GM19023 (cell line): Measurements from ENCODE around the gene ELOVL1.

Experiments
- ATAC-seq: cut with Tn5 transposase; IDR thresholded peaks from one replicate; pipeline ENCODE4 v1.9.1; 2021; ENCODE audit warnings: mild to moderate bottlenecking, moderate library complexity; ENCODE audit not compliant: unreplicated experiment

Gene ELOVL1

GRCh38 chr1:43358121-43358745, 9.6 kb downstream of the ELOVL1 start:
- ATAC-seq, result peak; percentile 3

DNA sequence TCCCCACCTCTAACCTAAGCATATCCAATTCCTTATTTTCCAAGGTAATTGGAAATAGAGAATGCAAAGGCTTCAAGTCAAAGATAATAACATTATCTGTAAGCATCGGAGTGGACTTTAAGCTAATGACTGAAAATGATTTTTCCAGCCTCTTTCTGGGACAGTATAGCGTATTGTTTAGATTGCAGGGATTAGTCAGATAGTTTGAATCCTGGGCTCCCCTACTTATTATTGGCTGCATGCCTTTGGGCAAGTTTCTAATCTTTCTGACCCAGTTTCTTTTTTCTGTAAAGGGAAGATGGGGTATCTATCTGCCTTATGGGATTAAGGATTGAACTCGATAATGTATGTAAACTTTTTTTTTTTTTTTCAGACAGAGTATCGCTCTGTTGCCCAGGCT, 10.6 kb downstream of the ELOVL1 start:
- ATAC-seq, result no peak

- ATAC-seq, result no peak
Measured at GRCh38 chr1:43354936-43355335, 12.9 kb downstream of the ELOVL1 start.

DNA sequence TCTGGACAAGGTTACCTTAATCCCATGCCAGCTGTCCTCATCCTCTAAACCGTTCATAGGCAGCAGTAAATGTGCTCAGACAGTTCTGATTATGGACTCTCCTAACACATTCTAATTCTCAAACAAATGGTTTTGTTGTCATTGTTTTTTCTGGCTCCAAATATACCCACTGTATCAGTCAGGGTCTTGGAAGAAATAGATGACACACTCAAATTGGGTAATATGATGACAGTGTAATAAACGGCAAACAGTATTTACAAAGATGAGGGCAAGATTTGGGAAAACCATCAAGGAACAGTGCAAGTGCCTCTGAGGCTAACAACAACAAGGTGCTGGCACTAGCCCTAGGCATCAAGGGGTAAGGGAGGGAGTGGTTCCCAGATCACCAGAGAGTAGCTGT, 13.3 kb downstream of the ELOVL1 start:
- no peak for ATAC-seq

DNA sequence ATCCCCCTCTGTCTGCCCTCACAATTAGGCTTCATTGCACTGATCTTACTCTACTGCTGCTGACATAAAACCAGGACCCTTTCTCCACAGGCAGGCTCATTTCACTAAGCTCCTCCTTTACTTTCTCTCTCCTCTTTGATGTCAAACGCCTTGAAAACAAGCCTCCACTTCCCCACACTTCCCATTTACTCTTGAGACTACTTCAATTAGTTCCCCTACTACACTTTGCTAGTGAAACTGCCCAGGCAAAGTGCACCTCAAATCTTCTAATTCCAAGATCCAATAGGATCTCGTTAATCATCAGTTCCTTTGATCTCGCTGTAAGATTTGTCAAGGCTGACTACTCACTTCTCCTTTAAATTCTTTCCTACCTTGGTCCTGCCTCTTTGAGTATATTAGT, 14.9 kb downstream of the ELOVL1 start:
- ATAC-seq, result no peak

GRCh38 chr1:43352351-43352705, 15.5 kb downstream of the ELOVL1 start:
- no peak for ATAC-seq

DNA sequence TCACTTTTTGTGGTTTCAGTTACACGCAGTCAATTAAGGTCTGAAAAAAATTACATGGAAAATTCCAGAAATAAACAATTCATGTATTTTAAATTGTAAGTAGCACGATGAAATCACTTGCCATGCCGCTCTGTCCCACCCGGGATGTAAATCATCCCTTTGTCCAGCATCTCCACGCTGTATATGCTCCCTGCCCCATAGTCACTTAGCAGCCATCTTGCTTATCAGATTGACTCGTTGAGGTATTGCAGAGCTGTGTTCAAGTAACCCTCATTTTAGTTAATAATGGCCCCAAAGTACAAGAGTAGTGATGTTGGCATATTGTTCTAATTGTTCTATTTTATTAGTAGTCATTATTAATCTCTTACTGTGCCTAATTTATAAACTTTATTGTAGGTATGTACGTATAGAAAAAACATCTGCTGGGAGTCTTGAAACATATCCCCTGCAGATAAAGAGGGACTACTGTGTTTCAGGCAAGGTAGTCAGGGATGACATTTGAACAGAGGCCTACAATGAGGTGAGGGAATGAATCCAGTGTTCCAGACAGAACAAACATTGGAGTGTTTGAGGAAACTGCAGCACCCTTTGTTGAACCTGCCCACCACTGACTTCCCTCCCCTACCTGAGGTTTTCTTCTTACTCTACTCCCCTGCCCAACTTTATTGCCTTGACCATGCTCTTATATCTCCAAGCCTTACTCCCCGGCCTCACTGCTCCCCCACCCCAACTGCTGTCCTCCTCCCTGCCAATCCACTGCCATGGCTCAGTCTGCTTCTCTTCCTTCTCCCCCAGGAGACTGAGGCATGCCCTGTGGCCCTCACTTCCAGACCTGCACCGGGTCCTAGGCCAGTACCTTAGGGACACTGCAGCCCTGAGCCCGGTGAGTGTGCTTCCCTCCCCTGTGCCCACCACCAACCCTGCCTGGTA, 16.1 kb downstream of the ELOVL1 start:
- no peak for ATAC-seq

DNA sequence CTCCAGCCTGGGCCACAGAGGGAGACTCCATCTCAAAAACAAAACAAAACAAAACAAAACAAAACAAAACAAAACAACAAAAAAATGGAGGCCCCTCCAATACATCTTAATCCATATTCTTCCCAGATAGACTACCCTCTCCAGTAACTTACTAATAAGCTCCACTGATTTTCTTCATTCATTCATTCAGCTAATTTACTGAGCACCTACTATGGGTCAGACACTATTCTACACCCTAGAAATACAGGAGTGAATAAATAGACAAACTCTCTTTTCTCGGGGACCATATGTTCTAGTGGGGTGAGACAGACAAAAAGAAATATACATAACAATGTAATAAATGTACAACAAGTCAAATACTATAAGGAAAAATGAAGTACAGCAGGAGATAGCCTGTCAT, 16.8 kb downstream of the ELOVL1 start:
- no peak for ATAC-seq

GRCh38 chr1:43349594-43350306, 18.1 kb downstream of the ELOVL1 start:
- ATAC-seq, result no peak

DNA sequence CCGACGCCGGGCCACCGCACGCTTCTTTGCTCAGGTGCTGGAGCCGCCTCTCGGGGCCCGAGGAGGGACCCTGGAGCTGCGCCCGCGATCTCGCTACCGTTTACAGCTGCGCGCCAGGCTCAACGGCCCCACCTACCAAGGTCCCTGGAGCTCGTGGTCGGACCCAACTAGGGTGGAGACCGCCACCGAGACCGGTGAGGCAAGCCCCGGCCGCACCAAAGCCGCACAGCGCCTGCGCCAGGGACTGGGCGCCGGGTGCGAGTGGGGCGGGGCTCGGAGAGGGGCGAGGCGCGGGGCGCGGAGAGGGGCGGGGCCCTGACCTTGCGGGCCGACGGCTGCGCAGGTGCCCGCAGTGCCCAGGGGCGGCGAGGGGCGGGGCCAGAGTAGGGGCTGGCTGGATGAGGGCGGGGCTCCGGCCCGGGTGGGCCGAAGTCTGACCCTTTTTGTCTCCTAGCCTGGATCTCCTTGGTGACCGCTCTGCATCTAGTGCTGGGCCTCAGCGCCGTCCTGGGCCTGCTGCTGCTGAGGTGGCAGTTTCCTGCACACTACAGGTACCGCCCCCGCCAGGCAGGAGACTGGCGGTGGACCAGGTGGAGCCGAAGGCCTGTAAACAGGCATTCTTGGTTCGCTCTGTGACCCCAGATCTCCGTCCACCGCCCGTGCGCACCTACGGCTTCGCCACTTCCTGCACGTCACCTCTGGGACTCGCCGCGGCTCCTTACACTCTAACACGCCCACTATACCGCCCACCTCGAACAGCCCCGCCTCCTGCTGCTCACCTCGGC, 18.8 kb downstream of the ELOVL1 start:
- ATAC-seq, result peak; percentile 71

GRCh38 chr1:43348343-43348808, 19.4 kb downstream of the ELOVL1 start:
- ATAC-seq, result no peak

DNA sequence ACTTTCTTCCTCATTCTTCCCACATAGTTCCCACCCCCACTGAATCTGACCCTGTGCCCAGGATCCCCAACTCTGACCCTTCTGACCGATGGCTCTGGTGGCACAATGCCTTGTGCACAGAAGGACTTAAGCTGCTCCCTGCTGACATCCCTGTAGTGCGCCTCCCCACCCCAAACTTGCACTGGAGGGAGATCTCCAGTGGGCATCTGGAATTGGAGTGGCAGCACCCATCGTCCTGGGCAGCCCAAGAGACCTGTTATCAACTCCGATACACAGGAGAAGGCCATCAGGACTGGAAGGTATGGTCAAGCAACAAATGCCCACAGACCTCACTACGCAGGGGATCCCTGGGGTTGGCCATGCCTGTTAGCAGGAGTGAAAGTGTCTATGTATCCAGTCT, 21.2 kb downstream of the ELOVL1 start:
- ATAC-seq, result no peak

DNA sequence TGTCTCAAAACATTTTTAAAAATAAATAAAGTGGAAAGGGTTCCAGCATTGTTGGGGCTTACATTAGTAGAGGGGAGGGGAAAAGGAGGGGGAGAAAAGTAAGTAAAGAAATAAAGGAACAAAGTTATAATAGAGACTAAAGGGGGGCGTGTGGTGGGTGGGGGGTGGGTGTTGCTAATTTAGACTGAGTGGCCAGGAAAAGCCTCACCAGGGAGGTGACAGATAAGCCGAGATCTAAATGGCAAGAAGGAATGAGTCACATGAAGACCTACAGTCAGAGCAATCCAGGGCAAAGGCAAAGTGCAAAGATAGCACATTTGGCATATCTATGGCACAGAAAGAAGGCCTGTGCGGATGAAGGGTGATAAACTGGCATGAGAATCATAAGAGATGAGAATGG, 22.7 kb downstream of the ELOVL1 start:
- no peak for ATAC-seq

DNA sequence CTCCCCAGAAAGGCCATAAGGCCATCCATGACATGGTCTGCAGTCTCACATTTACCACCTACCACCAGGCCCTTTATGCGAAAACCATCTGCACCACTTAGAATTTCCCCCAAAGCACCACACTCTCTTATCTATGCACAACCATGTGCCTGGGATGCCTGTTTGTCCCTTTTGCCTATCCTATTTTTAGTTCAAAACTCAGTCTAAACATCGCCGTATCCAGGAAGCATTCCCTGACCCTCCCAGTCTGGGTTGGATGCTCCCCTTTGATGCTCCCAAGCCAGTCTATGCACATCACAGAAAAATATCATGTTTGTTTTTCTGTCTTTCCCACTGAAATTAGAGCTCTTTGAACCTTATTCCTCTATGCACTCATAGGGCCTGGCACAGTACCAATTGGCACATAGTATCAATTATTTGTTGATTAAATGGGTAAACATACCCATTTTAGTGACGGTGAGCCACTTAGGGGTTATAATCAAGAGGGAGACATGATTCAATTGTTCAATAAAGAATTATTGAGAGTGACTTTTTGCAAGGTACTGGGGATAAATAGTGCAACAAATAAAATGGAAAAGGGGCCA, 23.5 kb downstream of the ELOVL1 start:
- no peak for ATAC-seq

- ATAC-seq, result no peak
Measured at GRCh38 chr1:43340559-43340958, 27.3 kb downstream of the ELOVL1 start.

- ATAC-seq, result no peak
Measured at GRCh38 chr1:43339584-43340232, 28.1 kb downstream of the ELOVL1 start.

GRCh38 chr1:43338001-43338400, 29.8 kb downstream of the ELOVL1 start:
- no peak for ATAC-seq

- no peak for ATAC-seq
Measured at GRCh38 chr1:43337588-43337987, 30.2 kb downstream of the ELOVL1 start, which contains the start of gene MPL. TSS of gene MPL (plus strand) at chr1:43337818. CDS start at chr1:43337849, 31 bp downstream.

DNA sequence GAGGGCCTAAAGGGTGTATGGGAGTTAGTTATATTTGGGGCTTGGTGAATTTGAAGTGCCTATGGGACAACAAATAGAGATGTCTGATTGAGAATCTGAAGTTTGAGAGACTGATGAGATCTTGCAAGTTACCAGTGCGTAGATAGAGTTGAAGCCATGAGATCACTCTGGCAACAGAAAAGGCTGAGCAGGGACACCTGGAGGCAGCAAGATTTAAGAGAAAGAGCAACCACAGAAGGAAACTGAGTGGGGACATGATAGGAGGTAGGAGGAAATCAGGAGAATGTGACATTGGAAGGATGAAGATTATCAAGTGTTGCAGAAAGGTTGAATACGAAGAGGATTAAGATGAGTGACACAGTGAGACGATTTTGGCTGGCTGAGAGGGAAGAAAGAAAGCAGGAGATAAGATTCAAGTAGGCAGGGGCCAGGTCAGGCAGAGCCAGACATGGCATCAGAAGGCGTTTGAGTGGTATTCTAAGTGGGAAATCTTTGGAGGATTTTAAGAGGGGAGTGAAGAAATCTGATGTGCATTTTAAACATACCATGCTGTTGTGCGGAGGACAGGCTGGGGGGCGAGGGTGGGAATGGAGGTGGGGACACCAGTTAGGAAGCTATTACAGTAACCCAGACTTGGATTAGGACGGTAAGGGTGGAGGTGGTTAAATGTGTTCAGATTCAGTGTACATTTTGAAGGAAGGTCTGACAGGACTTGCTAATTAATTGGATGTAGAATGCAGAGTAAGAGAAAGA, 33.2 kb downstream of the ELOVL1 start:
- no peak for ATAC-seq
